HG03457 (cell line): Measurements from ENCODE around the gene TXNDC16.

Experiments
- ATAC-seq: cut with Tn5 transposase; IDR thresholded peaks from one replicate; pipeline ENCODE4 v1.9.1; 2021; ENCODE audit warnings: moderate number of reproducible peaks; ENCODE audit not compliant: unreplicated experiment

Gene TXNDC16

GRCh38 chr14:52455291-52456088 is 96.8 kb downstream of the TXNDC16 start:
- ATAC-seq = no peak

GRCh38 chr14:52447236-52447635 is 105.1 kb downstream of the TXNDC16 start:
- no peak for ATAC-seq

GRCh38 chr14:52446355-52446754 is 106.0 kb downstream of the TXNDC16 start:
- no peak for ATAC-seq

DNA sequence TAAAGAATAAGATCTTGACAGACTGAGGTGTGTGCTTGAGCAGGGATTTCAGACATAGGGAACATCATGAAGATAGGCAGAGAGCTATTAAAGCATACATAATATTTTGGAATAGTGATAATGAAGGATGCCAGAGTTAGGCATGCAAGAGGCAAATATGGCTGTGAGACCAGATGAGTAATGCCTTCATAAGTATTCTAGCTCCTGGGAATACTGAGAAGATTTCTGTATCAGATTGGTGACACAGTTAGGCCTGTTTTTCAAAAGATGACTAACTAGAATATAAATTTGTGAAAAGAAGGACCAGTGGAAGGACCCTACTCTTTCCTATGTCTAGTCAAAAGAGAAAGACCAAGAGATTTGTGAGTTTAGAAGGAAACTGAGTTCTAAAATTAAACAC is 108.8 kb downstream of the TXNDC16 start:
- no peak for ATAC-seq

- no peak for ATAC-seq
Measured at GRCh38 chr14:52442602-52443001, 109.7 kb downstream of the TXNDC16 start.

GRCh38 chr14:52442166-52442565 is 110.1 kb downstream of the TXNDC16 start:
- no peak for ATAC-seq

GRCh38 chr14:52439476-52439875 is 112.8 kb downstream of the TXNDC16 start:
- ATAC-seq = no peak

- no peak for ATAC-seq
Measured at GRCh38 chr14:52434955-52435354, 117.3 kb downstream of the TXNDC16 start.

- ATAC-seq = no peak
Measured at GRCh38 chr14:52430474-52430873, 121.8 kb downstream of the TXNDC16 start.

DNA sequence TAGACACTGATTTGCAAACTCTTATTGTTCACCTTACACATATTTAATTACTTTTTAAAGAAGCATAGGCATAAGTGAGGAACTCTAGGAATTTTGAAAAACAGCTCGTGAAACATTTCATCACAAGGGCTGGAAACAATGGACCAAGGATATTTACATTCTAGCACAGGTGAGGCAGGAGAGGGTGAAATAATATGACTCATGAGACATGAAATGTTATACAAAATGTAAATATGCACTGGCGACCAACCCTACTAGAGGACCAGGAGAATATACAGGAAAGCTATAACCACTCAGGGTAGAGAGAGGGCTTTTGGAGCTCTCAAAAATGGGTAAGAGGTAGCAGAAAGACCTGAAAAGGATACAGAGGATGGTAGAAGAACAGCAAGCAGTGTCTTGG is 122.9 kb downstream of the TXNDC16 start:
- no peak for ATAC-seq

DNA sequence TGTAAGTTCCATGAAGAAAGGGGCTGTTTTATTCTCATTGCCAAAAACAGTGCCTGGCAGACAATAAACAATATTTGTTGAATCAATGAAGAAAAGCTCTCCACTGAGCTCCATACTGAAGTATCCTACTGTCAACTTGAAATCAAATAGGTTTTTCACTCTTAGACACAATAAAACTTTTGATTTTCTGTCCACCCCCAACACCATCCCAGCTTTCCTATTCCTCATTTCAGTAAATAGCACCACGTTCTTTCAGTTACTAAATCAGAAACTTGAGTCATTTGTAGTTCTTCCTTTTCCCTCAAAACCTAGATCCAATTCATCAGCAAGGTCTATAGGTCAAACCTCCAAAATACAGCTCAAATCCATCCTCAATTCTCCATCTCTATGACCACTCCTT is 124.8 kb downstream of the TXNDC16 start:
- no peak for ATAC-seq

- no peak for ATAC-seq
Measured at GRCh38 chr14:52422650-52423356, 129.5 kb downstream of the TXNDC16 start.

GRCh38 chr14:52417139-52417538 is 135.2 kb downstream of the TXNDC16 start:
- no peak for ATAC-seq

DNA sequence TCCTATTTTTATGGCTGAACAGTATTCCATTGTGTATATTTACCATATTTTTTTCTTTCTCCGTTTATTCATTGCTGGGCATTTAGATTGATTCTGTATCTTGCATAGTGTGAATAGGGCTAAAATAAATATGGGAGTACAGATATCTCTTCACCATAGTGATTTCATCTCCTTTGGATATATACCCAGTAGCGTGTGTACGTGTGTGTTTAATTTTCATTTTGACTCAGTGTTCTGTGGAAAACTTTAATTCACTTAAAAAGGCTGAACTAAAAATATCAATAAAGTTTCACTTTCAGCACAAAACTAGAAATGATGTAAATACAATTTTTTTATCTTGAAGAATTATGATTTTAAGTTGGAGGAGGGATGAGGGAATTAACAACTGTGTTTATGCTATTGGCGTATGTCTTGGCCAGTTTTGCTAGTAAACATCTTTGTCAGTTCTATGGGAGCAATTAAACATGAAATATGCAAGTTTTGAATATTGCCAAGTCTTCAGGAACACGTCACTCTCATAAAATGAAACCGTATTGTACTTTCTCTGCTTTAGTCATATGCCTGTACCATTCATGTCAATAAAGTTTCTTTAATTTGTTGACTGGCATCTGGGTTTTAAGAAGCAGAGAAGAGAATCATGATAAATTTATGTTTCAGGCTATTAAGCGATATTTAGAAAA is 138.4 kb downstream of the TXNDC16 start:
- ATAC-seq = no peak

GRCh38 chr14:52412426-52412825 is 139.9 kb downstream of the TXNDC16 start:
- no peak for ATAC-seq

GRCh38 chr14:52405314-52405713 is 147.0 kb downstream of the TXNDC16 start:
- ATAC-seq = no peak

- peak; percentile 70 for ATAC-seq
Measured at GRCh38 chr14:52402812-52403526, 149.3 kb downstream of the TXNDC16 start.

- no peak for ATAC-seq
Measured at GRCh38 chr14:52400846-52401245, 151.5 kb downstream of the TXNDC16 start.

DNA sequence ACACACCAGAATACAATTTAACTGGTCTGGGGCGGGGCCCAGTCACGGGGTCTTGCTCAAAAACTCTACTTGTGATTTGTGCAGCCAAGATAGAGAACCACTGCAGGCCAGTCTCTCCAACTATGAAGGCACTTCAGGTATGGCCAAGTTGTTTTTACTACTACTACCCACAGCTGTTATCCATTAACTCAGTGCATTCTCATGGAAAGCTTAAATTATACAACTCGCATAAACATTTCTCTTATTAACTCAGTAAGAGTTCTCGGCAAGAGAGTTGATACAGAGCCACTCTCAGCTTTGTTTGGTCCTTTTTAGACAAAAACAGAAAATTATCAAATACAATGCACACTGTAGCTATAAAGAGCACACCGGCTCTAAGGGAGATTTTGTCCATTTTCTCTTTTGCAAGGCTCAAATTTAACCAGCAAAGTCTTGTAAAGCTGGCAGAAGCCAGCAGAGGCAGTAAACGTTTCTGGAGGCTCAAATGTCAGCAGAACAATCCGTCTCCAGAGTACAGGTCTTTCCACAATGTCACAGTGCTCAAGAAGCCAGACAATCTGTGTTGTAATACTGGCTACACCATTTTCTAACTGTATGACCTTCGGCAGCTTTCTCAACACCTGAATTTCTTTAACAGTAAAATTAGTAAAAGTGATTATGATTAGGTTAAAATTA is 152.2 kb downstream of the TXNDC16 start:
- no peak for ATAC-seq

- no peak for ATAC-seq
Measured at GRCh38 chr14:52399104-52399503, 153.2 kb downstream of the TXNDC16 start.

GRCh38 chr14:52397844-52398243 is 154.5 kb downstream of the TXNDC16 start:
- ATAC-seq = no peak
